H9 (cell line): Measurements from ENCODE around the gene PLB1. TPM values are rescaled to one million over a fixed set of nuclear protein-coding genes. Genes with fewer than 3 reads are reported as not detected.

Experiments
- DNase-seq: peaks from one replicate; pipeline ENCODE4 v3.0.0-alpha.2; 2017
- H2AFZ ChIP-seq: one replicate; pipeline ENCODE4 v1.6.1; 2013; ENCODE audit warnings: mild to moderate bottlenecking, low read length, control low read depth, moderate library complexity
- H2AK5ac ChIP-seq: 2 replicates; pipeline ENCODE4 v1.6.1; 2013; ENCODE audit warnings: low read length, control low read depth, mixed read lengths; ENCODE audit not compliant: insufficient read length
- H2BK120ac ChIP-seq: one replicate; pipeline ENCODE4 v1.6.1; 2013; ENCODE audit warnings: low read depth, mild to moderate bottlenecking, low read length, control low read depth, inconsistent platforms; ENCODE audit not compliant: poor library complexity, severe bottlenecking
- H2BK12ac ChIP-seq: 2 replicates; pipeline ENCODE4 v1.6.1; 2013; ENCODE audit warnings: low read length, control low read depth, mixed read lengths, low read depth; ENCODE audit not compliant: insufficient read length
- H2BK15ac ChIP-seq: 2 replicates; pipeline ENCODE4 v1.6.1; 2013; ENCODE audit warnings: low read depth, low read length, control low read depth
- H2BK20ac ChIP-seq: one replicate; pipeline ENCODE4 v1.6.1; 2013; ENCODE audit warnings: low read depth, mild to moderate bottlenecking, low read length, control low read depth, inconsistent platforms; ENCODE audit not compliant: poor library complexity, severe bottlenecking
- H2BK5ac ChIP-seq: 2 replicates; pipeline ENCODE4 v1.6.1; 2013; ENCODE audit warnings: low read length, control low read depth, mixed read lengths; ENCODE audit not compliant: insufficient read length
- H3K14ac ChIP-seq: 2 replicates; pipeline ENCODE4 v1.6.1; 2013; ENCODE audit warnings: low read length, control low read depth; ENCODE audit not compliant: insufficient read depth
- H3K18ac ChIP-seq: 2 replicates; pipeline ENCODE4 v1.6.1; 2013; ENCODE audit warnings: low read depth, mild to moderate bottlenecking, mixed read lengths, low read length, control low read depth; ENCODE audit not compliant: insufficient read length
- H3K23ac ChIP-seq: 2 replicates; pipeline ENCODE4 v1.6.1; 2013; ENCODE audit warnings: low read length, control low read depth, mixed read lengths, low read depth; ENCODE audit not compliant: insufficient read length
- H3K23me2 ChIP-seq: 2 replicates; pipeline ENCODE4 v1.6.1; 2013; ENCODE audit warnings: low read depth, mild to moderate bottlenecking, mixed read lengths, low read length, control low read depth; ENCODE audit not compliant: insufficient read length, poor library complexity, severe bottlenecking
- H3K27ac ChIP-seq: 2 replicates; pipeline ENCODE4 v1.5.1; 2013; ENCODE audit warnings: low read length, control low read depth, mixed read lengths, low read depth; ENCODE audit not compliant: insufficient read length
- H3K27me3 ChIP-seq: 2 replicates; pipeline ENCODE4 v1.6.1; 2013; ENCODE audit warnings: low read length, control low read depth, inconsistent platforms; ENCODE audit not compliant: insufficient read depth
- H3K4ac ChIP-seq: 2 replicates; pipeline ENCODE4 v1.6.1; 2013; ENCODE audit warnings: low read depth, mild to moderate bottlenecking, control low read depth, inconsistent platforms, low read length, moderate library complexity
- H3K4me1 ChIP-seq: 2 replicates; pipeline ENCODE4 v1.6.1; 2013; ENCODE audit warnings: low read length, control low read depth, inconsistent platforms; ENCODE audit not compliant: insufficient read depth
- H3K4me2 ChIP-seq: 2 replicates; pipeline ENCODE4 v1.6.1; 2013; ENCODE audit warnings: low read length, control low read depth, mixed read lengths; ENCODE audit not compliant: insufficient read length, insufficient read depth
- H3K56ac ChIP-seq: 2 replicates; pipeline ENCODE4 v1.6.1; 2013; ENCODE audit warnings: low read depth, mild to moderate bottlenecking, mixed read lengths, low read length, control low read depth; ENCODE audit not compliant: insufficient read length
- H3K79me1 ChIP-seq: 2 replicates; pipeline ENCODE4 v1.6.1; 2013; ENCODE audit warnings: low read depth, mild to moderate bottlenecking, moderate library complexity, low read length, control low read depth, inconsistent platforms; ENCODE audit not compliant: insufficient read depth, poor library complexity, severe bottlenecking
- H3K79me2 ChIP-seq: 2 replicates; pipeline ENCODE4 v1.6.1; 2013; ENCODE audit warnings: low read length, control low read depth, inconsistent platforms; ENCODE audit not compliant: insufficient read depth
- H3K9ac ChIP-seq: 2 replicates; pipeline ENCODE4 v1.6.1; 2013; ENCODE audit warnings: low read length, control low read depth, mixed read lengths; ENCODE audit not compliant: insufficient read length; ENCODE audit errors: extremely low read depth
- H3K9me3 ChIP-seq: one replicate; pipeline ENCODE4 v1.6.1; 2013; ENCODE audit warnings: low read depth, low read length, inconsistent platforms; ENCODE audit not compliant: control insufficient read depth
- H3T11ph ChIP-seq: one replicate; pipeline ENCODE4 v1.6.1; 2013; ENCODE audit warnings: mild to moderate bottlenecking, low read length, control low read depth, inconsistent platforms
- H4K20me1 ChIP-seq: one replicate; pipeline ENCODE4 v1.6.1; 2013; ENCODE audit not compliant: control insufficient read depth, insufficient read length, insufficient read depth
- H4K5ac ChIP-seq: 2 replicates; pipeline ENCODE4 v1.6.1; 2013; ENCODE audit warnings: low read depth, mild to moderate bottlenecking, mixed read lengths, low read length, control low read depth; ENCODE audit not compliant: insufficient read length
- H4K8ac ChIP-seq: replicated peaks from 2 replicates; pipeline ENCODE4 v1.6.1; 2013; ENCODE audit warnings: low read length, control low read depth, mixed read lengths, low read depth; ENCODE audit not compliant: insufficient read length
- H4K91ac ChIP-seq: 2 replicates; pipeline ENCODE4 v1.6.1; 2013; ENCODE audit warnings: low read depth, mild to moderate bottlenecking, moderate library complexity, mixed read lengths, low read length, control low read depth; ENCODE audit not compliant: insufficient read length
- H3K27ac Mint-ChIP-seq, 3 experiments: 2 replicates in 2 of 3; 3 replicates in 1 of 3; pipeline ENCODE4 v1.8.0; 2020 to 2021; ENCODE audit warnings: mixed read lengths in 3 of 3, mild to moderate bottlenecking in 1 of 3, moderate library complexity in 1 of 3
- H3K27me3 Mint-ChIP-seq: 2 replicates; pipeline ENCODE4 v1.8.0; 2021; ENCODE audit warnings: low read depth, mild to moderate bottlenecking, moderate library complexity, mixed read lengths
- H3K36me3 Mint-ChIP-seq, 3 experiments: 2 replicates in 2 of 3; 3 replicates in 1 of 3; pipeline ENCODE4 v1.8.0; 2020 to 2021; ENCODE audit warnings: low read depth in 3 of 3, mixed read lengths in 3 of 3; ENCODE audit not compliant: insufficient read depth in 1 of 3
- H3K4me1 Mint-ChIP-seq, 2 experiments: 2 replicates each; pipeline ENCODE4 v1.8.0; 2020; ENCODE audit warnings: mixed read lengths in 2 of 2
- H3K4me3 Mint-ChIP-seq, 2 experiments: 2 replicates in 1 of 2; 3 replicates in 1 of 2; pipeline ENCODE4 v1.8.0; 2020 to 2021; ENCODE audit warnings: mild to moderate bottlenecking in 2 of 2, mixed read lengths in 2 of 2, moderate library complexity in 1 of 2
- H3K9me3 Mint-ChIP-seq, 2 experiments: 2 replicates in 1 of 2; 3 replicates in 1 of 2; pipeline ENCODE4 v1.8.0; 2020; ENCODE audit warnings: mild to moderate bottlenecking in 2 of 2, mixed read lengths in 2 of 2, moderate library complexity in 1 of 2
- CTCF ChIP-seq: fragments of 200-600 bp; sonication (generic); conservative IDR thresholded peaks from 3 replicates; pipeline ENCODE4 v1.8.0; 2021; ENCODE audit warnings: antibody characterized with exemption, mild to moderate bottlenecking
- WGBS: extraction: QIAGEN DNeasy Blood & Tissue Kit; methylation state at CpG from one replicate; pipeline ENCODE4 v1.1.7; 2013; ENCODE audit warnings: missing lambda C conversion rate, low lambda C conversion rate, mixed read lengths; ENCODE audit not compliant: insufficient read length; ENCODE audit errors: extremely low coverage; 5-methylcytosine and 5-hydroxymethylcytosine counted together
- total RNA-seq: library from RNA; stranded (reverse); gene quantifications from 2 replicates; pipeline ENCODE4 v1.2.1, GENCODE V29; 2021

Gene PLB1
- total RNA-seq, 1 experiment from 2014 or later: not detected

- no peak overlapping the region for H3K56ac ChIP-seq
- no peaks in the 10 kb centered on the region for H3K9me3 ChIP-seq
- no peaks in the 10 kb centered on the region for H3K79me2 ChIP-seq
- no peak overlapping the region for H3K23ac ChIP-seq
- no peak for TF ChIP-seq CTCF
- H2BK5ac ChIP-seq: no peak overlapping the region
- H4K91ac ChIP-seq: no peak overlapping the region
- Mint-ChIP-seq H3K36me3 (no peaks in the 10 kb centered on the region; a peak in 1 of 7 replicates), H3K4me1 (no peaks in the 10 kb centered on the region), H3K27ac (no peak overlapping the region), H3K4me3 (no peak overlapping the region), H3K9me3 (peaks cover 2 to 6% of the 10 kb centered on the region in 2 experiments; a peak in 3 of 5 replicates), H3K27me3 (peaks cover 60% of the 10 kb centered on the region)
- no peak overlapping the region for H2AFZ ChIP-seq
- H4K8ac ChIP-seq: no peak overlapping the region
- H2BK12ac ChIP-seq: no peak overlapping the region
- no peak overlapping the region for H3T11ph ChIP-seq
- no peaks in the 10 kb centered on the region for H4K20me1 ChIP-seq
- no peaks in the 10 kb centered on the region for H3K4me1 ChIP-seq
- no peak overlapping the region for H4K5ac ChIP-seq
- H3K27me3 ChIP-seq: no peaks in the 10 kb centered on the region
- no peak overlapping the region for H3K4me2 ChIP-seq
- no peak overlapping the region for H3K9ac ChIP-seq
- H2BK15ac ChIP-seq: no peak overlapping the region
- H2BK120ac ChIP-seq: no peak overlapping the region
- H3K79me1 ChIP-seq: no peaks in the 10 kb centered on the region
- H3K23me2 ChIP-seq: no peaks in the 10 kb centered on the region
- H3K27ac ChIP-seq: no peak overlapping the region
- WGBS: no CpG with 5 or more reads among the region's 6 CpGs
- H2BK20ac ChIP-seq: no peak overlapping the region
- H3K14ac ChIP-seq: no peak overlapping the region
- no peak overlapping the region for H3K18ac ChIP-seq
- H2AK5ac ChIP-seq: no peak overlapping the region
- no peak overlapping the region for H3K4ac ChIP-seq
- no peak for DNase-seq
Measured at GRCh38 chr2:28516950-28517349, 21.1 kb downstream of the PLB1 start.
